Measurements from ENCODE around the gene PARVB.

- TF ChIP-seq YY1 (IDR thresholded peaks at IDR 0.05; ENCODE audit: insufficient read depth, insufficient read length), result no peak
- no peak for TF ChIP-seq SUZ12 (IDR thresholded peaks at IDR 0.05; ENCODE audit: extremely low read depth, insufficient read depth, insufficient read length)
- no peak for TF ChIP-seq ZNF274 (IDR thresholded peaks at IDR 0.05; ENCODE audit: low read depth, low read length)
These were observed 166.4 kb downstream of the PARVB start for GRCh38 chr22:44190381-44190976.

Data from NT2/D1 (cell line).